ENCODE results near the gene PLD4. TPM values are rescaled to one million over a fixed set of nuclear protein-coding genes. Genes with fewer than 3 reads are reported as not detected.
A peak's percentile ranks its signal among the peaks of the same experiment; 100 is the strongest.

The PLD4 gene
- polyA plus RNA-seq, 4 donors: 3.1 to 8.8 (median 4.3) TPM

- no peak for DNase-seq (ENCODE audit: low read depth in 4 of 4, low spot score in 2 of 4)
These were observed 2.1 kb downstream of the PLD4 start for GRCh38 chr14:104926619-104927431.

- no peak for DNase-seq (ENCODE audit: low read depth in 4 of 4, low spot score in 2 of 4)
These were observed 2.7 kb downstream of the PLD4 start for GRCh38 chr14:104927432-104927816.

- no peak for DNase-seq (ENCODE audit: low read depth in 4 of 4, low spot score in 2 of 4)
These were observed 3.2 kb downstream of the PLD4 start for GRCh38 chr14:104927901-104928300.

GRCh38 chr14:104928391-104929133 lies 3.9 kb downstream of the PLD4 start:
- DNase-seq (ENCODE audit: low read depth in 4 of 4, low spot score in 2 of 4): no peak

- no peak for DNase-seq (ENCODE audit: low read depth in 4 of 4, low spot score in 2 of 4)
These were observed 4.9 kb downstream of the PLD4 start for GRCh38 chr14:104929268-104930230.

- DNase-seq (ENCODE audit: low read depth in 4 of 4, low spot score in 2 of 4): no peak
These were observed 6.0 kb downstream of the PLD4 start for GRCh38 chr14:104930526-104931303.

- DNase-seq (ENCODE audit: low read depth in 4 of 4, low spot score in 2 of 4): no peak
These were observed 6.7 kb downstream of the PLD4 start for GRCh38 chr14:104931304-104931770.

GRCh38 chr14:104931771-104932675 lies 7.3 kb downstream of the PLD4 start:
- DNase-seq (ENCODE audit: low read depth in 4 of 4, low spot score in 2 of 4): no peak

GRCh38 chr14:104932676-104933631 lies 8.3 kb downstream of the PLD4 start:
- peak; percentile 41 to 78 (median 62) for DNase-seq (ENCODE audit: low read depth in 4 of 4, low spot score in 2 of 4)

GRCh38 chr14:104933746-104934733 lies 9.4 kb downstream of the PLD4 start:
- DNase-seq (ENCODE audit: low read depth in 4 of 4, low spot score in 2 of 4): no peak

GRCh38 chr14:104935026-104935650 lies 10.5 kb downstream of the PLD4 start:
- DNase-seq (ENCODE audit: low read depth in 4 of 4, low spot score in 2 of 4): no peak

GRCh38 chr14:104935955-104936354 lies 11.3 kb downstream of the PLD4 start:
- DNase-seq (ENCODE audit: low read depth in 4 of 4, low spot score in 2 of 4): no peak

GRCh38 chr14:104936361-104937155 lies 11.9 kb downstream of the PLD4 start:
- no peak for DNase-seq (ENCODE audit: low read depth in 4 of 4, low spot score in 2 of 4)

- no peak for DNase-seq (ENCODE audit: low read depth in 4 of 4, low spot score in 2 of 4)
These were observed 12.5 kb downstream of the PLD4 start for GRCh38 chr14:104937161-104937560.

- DNase-seq (ENCODE audit: low read depth in 4 of 4, low spot score in 2 of 4): no peak
These were observed 13.2 kb downstream of the PLD4 start for GRCh38 chr14:104937694-104938365.

Data from left renal cortex interstitium (tissue), 4 donors.